ENCODE measurements around the gene HKDC1. TPM values are rescaled to one million over a fixed set of nuclear protein-coding genes. Genes with fewer than 3 reads are reported as not detected.

The HKDC1 gene
- total and polyA plus RNA-seq, 10 donors = 0.26 to 3.0 (median 0.70) TPM; not detected in 1

DNA sequence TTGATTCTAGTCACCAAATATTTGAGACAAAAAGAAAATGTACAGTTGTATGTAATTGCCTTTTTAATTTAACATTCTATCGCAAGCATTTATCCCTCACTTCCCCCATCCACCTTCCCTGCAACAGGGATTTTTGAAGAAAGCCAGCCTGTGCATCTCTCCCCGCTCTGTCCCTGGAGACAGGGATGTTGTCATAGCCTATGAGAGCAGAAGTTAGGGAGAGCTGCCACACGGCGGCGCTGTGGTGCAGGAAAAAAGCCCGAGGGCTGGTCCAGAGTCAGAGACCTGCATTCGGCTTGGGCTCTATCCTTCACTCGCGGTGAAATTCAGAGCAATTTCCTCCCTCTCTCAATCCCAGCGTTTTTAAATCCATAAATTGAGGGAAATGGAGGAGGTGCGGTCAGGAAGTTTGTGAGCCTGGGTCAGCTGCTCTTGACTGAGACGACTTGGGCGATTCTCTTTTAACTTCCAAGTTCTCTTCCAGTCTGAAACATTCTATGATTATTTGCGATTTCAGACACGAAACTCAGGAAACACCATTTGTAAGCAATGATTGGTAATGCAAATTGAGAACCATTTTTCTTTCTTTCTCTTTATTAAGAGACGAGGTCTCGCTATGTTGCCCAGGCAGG, 17.5 kb downstream of the HKDC1 start:
- 21 to 30% (median 22%) methylated on average over 17 of the region's 17 CpGs for WGBS, 5 donors
- intact Hi-C loops (cut with DNase I; ENCODE audit: low total_unique reads) = no loop called here
- no peak overlapping the region for H3K27ac ChIP-seq
- H3K27me3 ChIP-seq (replicated peaks in 1 of 7) = no peaks in the 10 kb centered on the region
- H3K36me3 ChIP-seq = no peaks in the 10 kb centered on the region
- DNase-seq = peak; percentile 96
- H3K4me3 ChIP-seq = no peak overlapping the region
- no peaks in the 10 kb centered on the region for H3K9me3 ChIP-seq
- peaks cover 0 to 25% (median 12%) of the 10 kb centered on the region in 6 donors for H3K4me1 ChIP-seq
- TF ChIP-seq POLR2A (IDR thresholded peaks at IDR 0.05) (no peak), CTCF (IDR thresholded peaks at IDR 0.05 in 8 of 11, conservative IDR thresholded peaks at IDR 0.05 in 3 of 11) (peak; percentile 83 to 97 (median 93)), POLR2AphosphoS5 (IDR thresholded peaks at IDR 0.05) (peak in 2 of 3 donors; percentile 57 to 58)

DNA sequence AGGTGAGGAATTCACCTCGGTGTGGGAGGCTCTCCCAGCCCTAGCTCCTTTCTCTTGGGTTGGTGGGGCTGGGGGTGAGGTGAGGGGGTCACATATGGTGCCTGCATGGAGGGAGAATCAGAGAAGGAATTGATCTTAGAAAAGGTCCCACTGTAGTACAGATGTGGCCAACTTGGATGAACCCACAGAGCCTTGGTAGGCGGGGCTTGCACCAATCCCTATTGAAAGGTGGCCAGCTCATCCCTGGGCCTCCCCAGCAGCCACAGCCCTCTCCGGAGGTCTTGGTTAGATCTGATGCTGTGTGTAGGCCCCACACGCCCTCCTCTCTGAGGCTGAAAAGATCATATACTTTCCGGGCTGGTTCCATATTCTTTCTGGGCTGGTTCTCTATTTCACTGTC, 19.0 kb downstream of the HKDC1 start:
- Histone ChIP-seq H3K27me3 (replicated peaks in 1 of 7) (no peaks in the 10 kb centered on the region), H3K36me3 (no peaks in the 10 kb centered on the region), H3K4me3 (no peak overlapping the region), H3K27ac (no peak overlapping the region), H3K4me1 (peaks cover 0 to 25% (median 12%) of the 10 kb centered on the region in 6 donors), H3K9me3 (no peaks in the 10 kb centered on the region)
- 66 to 97% (median 88%) methylated on average over 5 of the region's 5 CpGs for WGBS, 5 donors
- intact Hi-C loops (cut with DNase I; ENCODE audit: low total_unique reads) = no loop called here
- TF ChIP-seq CTCF (IDR thresholded peaks at IDR 0.05 in 8 of 11, conservative IDR thresholded peaks at IDR 0.05 in 3 of 11) = no peak
- TF ChIP-seq POLR2A (IDR thresholded peaks at IDR 0.05) = no peak
- no peak for TF ChIP-seq POLR2AphosphoS5 (IDR thresholded peaks at IDR 0.05)
- DNase-seq = peak; percentile 55

DNA sequence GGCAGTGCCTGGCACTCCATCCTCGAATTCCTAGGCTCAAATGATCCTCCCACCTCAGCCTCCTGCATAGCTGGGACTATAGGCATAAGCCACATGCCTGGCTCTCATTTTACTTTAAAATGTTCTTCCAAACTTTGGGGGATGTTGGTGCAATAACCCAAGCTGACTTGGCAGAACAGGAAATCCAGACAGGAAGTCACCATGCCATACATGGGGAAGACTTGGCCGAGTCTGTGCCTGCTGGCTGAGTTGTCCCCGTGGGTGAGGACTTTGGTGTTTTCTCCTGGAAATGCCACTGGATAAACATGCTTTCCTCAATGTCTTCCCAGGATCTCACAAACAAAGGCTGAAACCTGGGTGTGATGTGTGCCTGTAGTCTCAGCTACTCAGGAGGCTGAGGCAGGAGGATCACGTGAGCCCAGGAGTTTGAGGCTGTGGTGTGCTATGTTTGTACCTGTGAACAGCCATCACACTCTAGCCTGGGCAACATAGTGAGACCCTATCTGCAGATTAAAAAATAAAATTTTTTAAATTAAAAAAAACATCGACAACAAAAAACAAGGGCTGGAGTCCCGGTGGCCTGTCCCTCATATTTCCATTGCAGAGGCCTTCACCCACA, 19.8 kb downstream of the HKDC1 start:
- intact Hi-C loops (cut with DNase I; ENCODE audit: low total_unique reads) = loop anchor here (2.0 kb wide), 1 partner anchor 153 kb away; no protein-coding TSS in a partner anchor
- 57 to 70% (median 65%) methylated on average over 6 of the region's 6 CpGs for WGBS, 5 donors
- H3K4me1 ChIP-seq = peaks cover 0 to 25% (median 12%) of the 10 kb centered on the region in 6 donors
- TF ChIP-seq POLR2A (IDR thresholded peaks at IDR 0.05) (no peak), CTCF (IDR thresholded peaks at IDR 0.05 in 8 of 11, conservative IDR thresholded peaks at IDR 0.05 in 3 of 11) (no peak), POLR2AphosphoS5 (IDR thresholded peaks at IDR 0.05) (no peak)
- H3K27ac ChIP-seq = no peak overlapping the region
- H3K27me3 ChIP-seq (replicated peaks in 1 of 7) = no peaks in the 10 kb centered on the region
- H3K4me3 ChIP-seq = no peak overlapping the region
- DNase-seq = peak; percentile 51
- no peaks in the 10 kb centered on the region for H3K9me3 ChIP-seq
- H3K36me3 ChIP-seq = no peaks in the 10 kb centered on the region

GRCh38 chr10:69240455-69240854, 20.3 kb downstream of the HKDC1 start:
- Histone ChIP-seq H3K4me3 (no peak overlapping the region), H3K9me3 (no peaks in the 10 kb centered on the region), H3K27ac (no peak overlapping the region), H3K4me1 (peaks cover 0 to 25% (median 12%) of the 10 kb centered on the region in 6 donors), H3K36me3 (no peaks in the 10 kb centered on the region), H3K27me3 (replicated peaks in 1 of 7) (no peaks in the 10 kb centered on the region)
- TF ChIP-seq CTCF (IDR thresholded peaks at IDR 0.05 in 8 of 11, conservative IDR thresholded peaks at IDR 0.05 in 3 of 11) = no peak
- no peak for TF ChIP-seq POLR2A (IDR thresholded peaks at IDR 0.05)
- no peak for TF ChIP-seq POLR2AphosphoS5 (IDR thresholded peaks at IDR 0.05)
- DNase-seq = peak; percentile 56
- 87 to 93% (median 90%) methylated on average over 11 of the region's 11 CpGs for WGBS, 5 donors
- intact Hi-C loops (cut with DNase I; ENCODE audit: low total_unique reads) = loop anchor here (2.0 kb wide), 1 partner anchor 152 kb away; no protein-coding TSS in a partner anchor
